HUES64 (cell line): ENCODE measurements around the gene DPP7.
"Not testable (repeated sequence)": the region's sequence is repeated elsewhere in the genome, so short reads cannot be mapped to it uniquely, and the experiment has no call there.

Experiments used
- H3K27ac ChIP-seq: 2 replicates; pipeline ENCODE4 v1.7.0; 2013; ENCODE audit warnings: low read depth, low read length, inconsistent platforms
- H3K27me3 ChIP-seq: 2 replicates; pipeline ENCODE4 v1.6.1; 2013; ENCODE audit warnings: mild to moderate bottlenecking, low read length; ENCODE audit not compliant: insufficient read depth
- H3K36me3 ChIP-seq: 2 replicates; pipeline ENCODE4 v1.6.1; 2013; ENCODE audit warnings: mild to moderate bottlenecking, low read length; ENCODE audit not compliant: insufficient read depth
- H3K4me1 ChIP-seq: 2 replicates; pipeline ENCODE4 v1.6.1; 2013; ENCODE audit warnings: mild to moderate bottlenecking, low read length, moderate library complexity; ENCODE audit not compliant: insufficient read depth
- H3K4me3 ChIP-seq: 2 replicates; pipeline ENCODE4 v1.5.1; 2013; ENCODE audit warnings: mild to moderate bottlenecking, low read length, moderate library complexity
- H3K9ac ChIP-seq: 2 replicates; pipeline ENCODE4 v1.6.1; 2013; ENCODE audit warnings: mild to moderate bottlenecking, low read depth, low read length
- H3K9me3 ChIP-seq: 2 replicates; pipeline ENCODE4 v1.6.1; 2013; ENCODE audit warnings: low read depth, low read length; ENCODE audit not compliant: insufficient read depth
- WGBS: fragments of 150-250, 120-280 bp; methylation state at CpG from one replicate; pipeline ENCODE4 v1.1.7; 2013; ENCODE audit warnings: missing lambda C conversion rate; 5-methylcytosine and 5-hydroxymethylcytosine counted together

The DPP7 gene

GRCh38 chr9:137136881-137137607 lies 22.5 kb upstream of the DPP7 start:
- WGBS = 77% methylated on average over 23 of the region's 23 CpGs
- Histone ChIP-seq H3K27me3 (peaks cover 78% of the 10 kb centered on the region), H3K36me3 (no peaks in the 10 kb centered on the region)

GRCh38 chr9:137136261-137136880 lies 21.8 kb upstream of the DPP7 start:
- H3K27ac ChIP-seq = no peak overlapping the region
- no peaks in the 10 kb centered on the region for H3K9me3 ChIP-seq
- H3K4me3 ChIP-seq = no peak overlapping the region
- H3K9ac ChIP-seq = no peak overlapping the region
- 45% methylated on average over 27 of the region's 27 CpGs for WGBS
- H3K36me3 ChIP-seq = no peaks in the 10 kb centered on the region
- peaks cover 74% of the 10 kb centered on the region for H3K27me3 ChIP-seq
- no peaks in the 10 kb centered on the region for H3K4me1 ChIP-seq

More at GRCh38 chr9:137136881-137137607, 22.5 kb upstream of the DPP7 start:
- Histone ChIP-seq H3K9me3 (no peaks in the 10 kb centered on the region), H3K9ac (no peak overlapping the region), H3K4me1 (no peaks in the 10 kb centered on the region), H3K4me3 (no peak overlapping the region), H3K27ac (no peak overlapping the region)

GRCh38 chr9:137135154-137135553 lies 20.6 kb upstream of the DPP7 start:
- not testable (repeated sequence) for H3K9ac ChIP-seq, H3K36me3 ChIP-seq, H3K9me3 ChIP-seq, H3K4me3 ChIP-seq, H3K27ac ChIP-seq, H3K4me1 ChIP-seq
- WGBS = 80% methylated on average over 9 of the region's 9 CpGs
- H3K27me3 ChIP-seq = peaks cover 73% of the 10 kb centered on the region

GRCh38 chr9:137134191-137134590 lies 19.7 kb upstream of the DPP7 start:
- H3K27ac ChIP-seq = no peak overlapping the region
- H3K27me3 ChIP-seq = peaks cover 63% of the 10 kb centered on the region
- WGBS = 87% methylated on average over 4 of the region's 4 CpGs
- no peaks in the 10 kb centered on the region for H3K9me3 ChIP-seq
- no peak overlapping the region for H3K9ac ChIP-seq
- no peaks in the 10 kb centered on the region for H3K36me3 ChIP-seq
- H3K4me1 ChIP-seq = no peaks in the 10 kb centered on the region
- no peak overlapping the region for H3K4me3 ChIP-seq

GRCh38 chr9:137130176-137130755 lies 15.7 kb upstream of the DPP7 start:
- peak overlapping the region; percentile 96 for H3K9ac ChIP-seq
- no peaks in the 10 kb centered on the region for H3K9me3 ChIP-seq
- peaks cover 33% of the 10 kb centered on the region for H3K27me3 ChIP-seq
- no peaks in the 10 kb centered on the region for H3K36me3 ChIP-seq
- no peak overlapping the region for H3K27ac ChIP-seq
- no peaks in the 10 kb centered on the region for H3K4me1 ChIP-seq
- peak overlapping the region; percentile 99 for H3K4me3 ChIP-seq
- 4% methylated on average over 58 of the region's 58 CpGs for WGBS

- no peaks in the 10 kb centered on the region for H3K9me3 ChIP-seq
- H3K4me1 ChIP-seq = no peaks in the 10 kb centered on the region
- H3K36me3 ChIP-seq = no peaks in the 10 kb centered on the region
- H3K4me3 ChIP-seq = peak overlapping the region; percentile 99
- H3K27ac ChIP-seq = peak overlapping the region; percentile 34; the same call in 1 of the 2 replicates
- under 1% methylated on average over 86 of the region's 86 CpGs for WGBS
- peak overlapping the region; percentile 96 for H3K9ac ChIP-seq
- peaks cover 29% of the 10 kb centered on the region for H3K27me3 ChIP-seq
These were observed 15.1 kb upstream of the DPP7 start for GRCh38 chr9:137129456-137130175.

- Histone ChIP-seq H3K27me3 (peaks cover 29% of the 10 kb centered on the region), H3K4me1 (no peaks in the 10 kb centered on the region), H3K27ac (no peak overlapping the region; the same call in 1 of the 2 replicates), H3K36me3 (no peaks in the 10 kb centered on the region), H3K4me3 (peak overlapping the region; percentile 99), H3K9ac (peak overlapping the region; percentile 96), H3K9me3 (no peaks in the 10 kb centered on the region)
- WGBS = 22% methylated on average over 37 of the region's 37 CpGs
These were observed 14.4 kb upstream of the DPP7 start for GRCh38 chr9:137128862-137129455.

GRCh38 chr9:137128158-137128861 lies 13.8 kb upstream of the DPP7 start:
- Histone ChIP-seq H3K9me3 (no peaks in the 10 kb centered on the region), H3K9ac (no peak overlapping the region), H3K27ac (no peak overlapping the region), H3K4me1 (no peaks in the 10 kb centered on the region), H3K36me3 (no peaks in the 10 kb centered on the region), H3K27me3 (peaks cover 28% of the 10 kb centered on the region), H3K4me3 (peak overlapping the region; percentile 99)
- WGBS = 79% methylated on average over 19 of the region's 19 CpGs

GRCh38 chr9:137127301-137128157 lies 13.0 kb upstream of the DPP7 start:
- Histone ChIP-seq H3K36me3 (no peaks in the 10 kb centered on the region), H3K9me3 (no peaks in the 10 kb centered on the region), H3K27ac (no peak overlapping the region), H3K4me3 (0 out of 2 replicates have a peak overlapping the region, but pooled peaks have one; percentile 99), H3K4me1 (no peaks in the 10 kb centered on the region), H3K9ac (no peak overlapping the region), H3K27me3 (peaks cover 22% of the 10 kb centered on the region)
- 73% methylated on average over 21 of the region's 24 CpGs for WGBS

GRCh38 chr9:137126786-137127185 lies 12.3 kb upstream of the DPP7 start:
- no peaks in the 10 kb centered on the region for H3K36me3 ChIP-seq
- H3K4me3 ChIP-seq = no peak overlapping the region
- H3K9me3 ChIP-seq = no peaks in the 10 kb centered on the region
- WGBS = 96% methylated on average over 3 of the region's 3 CpGs
- no peaks in the 10 kb centered on the region for H3K4me1 ChIP-seq
- no peak overlapping the region for H3K27ac ChIP-seq
- peaks cover 19% of the 10 kb centered on the region for H3K27me3 ChIP-seq
- no peak overlapping the region for H3K9ac ChIP-seq
